ENCODE data around the gene TBCD. TPM values are rescaled to one million over a fixed set of nuclear protein-coding genes. Genes with fewer than 3 reads are reported as not detected.
"Not testable (repeated sequence)": the region's sequence is repeated elsewhere in the genome, so short reads cannot be mapped to it uniquely, and the experiment has no call there.

TBCD gene
- total RNA-seq, 1 donor = 39.5 TPM

DNA sequence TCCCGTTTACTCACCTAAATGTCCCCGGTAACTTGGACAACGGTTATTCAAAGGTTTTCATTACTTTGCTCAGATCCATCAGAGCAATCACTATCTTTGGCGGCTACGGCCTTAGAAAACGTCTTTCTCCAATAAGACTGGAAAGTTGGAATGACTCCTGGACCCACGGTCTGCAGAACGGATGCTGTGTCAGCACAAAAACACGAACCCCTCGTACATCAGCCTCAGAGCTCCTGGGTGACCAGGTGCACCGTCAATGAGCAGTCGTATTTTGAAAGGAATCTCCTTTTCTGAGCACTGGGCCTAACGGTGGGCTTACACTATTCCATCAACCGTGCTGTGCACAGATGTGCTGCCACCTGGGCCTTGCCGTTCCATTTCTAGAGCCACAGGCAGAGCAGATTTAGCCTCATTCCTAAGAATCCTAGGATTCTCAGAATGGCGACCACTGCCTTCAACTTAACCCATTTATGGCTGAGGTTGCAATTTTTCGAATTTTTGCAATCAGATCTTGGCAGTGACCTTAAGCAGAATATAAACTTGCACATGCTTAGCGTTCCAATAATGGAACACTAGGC, 198.7 kb downstream of the TBCD start:
- TF ChIP-seq, protein P1, sequence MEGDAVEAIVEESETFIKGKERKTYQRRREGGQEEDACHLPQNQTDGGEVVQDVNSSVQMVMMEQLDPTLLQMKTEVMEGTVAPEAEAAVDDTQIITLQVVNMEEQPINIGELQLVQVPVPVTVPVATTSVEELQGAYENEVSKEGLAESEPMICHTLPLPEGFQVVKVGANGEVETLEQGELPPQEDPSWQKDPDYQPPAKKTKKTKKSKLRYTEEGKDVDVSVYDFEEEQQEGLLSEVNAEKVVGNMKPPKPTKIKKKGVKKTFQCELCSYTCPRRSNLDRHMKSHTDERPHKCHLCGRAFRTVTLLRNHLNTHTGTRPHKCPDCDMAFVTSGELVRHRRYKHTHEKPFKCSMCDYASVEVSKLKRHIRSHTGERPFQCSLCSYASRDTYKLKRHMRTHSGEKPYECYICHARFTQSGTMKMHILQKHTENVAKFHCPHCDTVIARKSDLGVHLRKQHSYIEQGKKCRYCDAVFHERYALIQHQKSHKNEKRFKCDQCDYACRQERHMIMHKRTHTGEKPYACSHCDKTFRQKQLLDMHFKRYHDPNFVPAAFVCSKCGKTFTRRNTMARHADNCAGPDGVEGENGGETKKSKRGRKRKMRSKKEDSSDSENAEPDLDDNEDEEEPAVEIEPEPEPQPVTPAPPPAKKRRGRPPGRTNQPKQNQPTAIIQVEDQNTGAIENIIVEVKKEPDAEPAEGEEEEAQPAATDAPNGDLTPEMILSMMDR (IDR thresholded peaks at IDR 0.05; ENCODE audit: insufficient read depth, low read length) = no peak
- no peak overlapping the region for H3K4me3 ChIP-seq (ENCODE audit: low read depth, low read length)
- DNase-seq (ENCODE audit: low read depth) = no peak

DNA sequence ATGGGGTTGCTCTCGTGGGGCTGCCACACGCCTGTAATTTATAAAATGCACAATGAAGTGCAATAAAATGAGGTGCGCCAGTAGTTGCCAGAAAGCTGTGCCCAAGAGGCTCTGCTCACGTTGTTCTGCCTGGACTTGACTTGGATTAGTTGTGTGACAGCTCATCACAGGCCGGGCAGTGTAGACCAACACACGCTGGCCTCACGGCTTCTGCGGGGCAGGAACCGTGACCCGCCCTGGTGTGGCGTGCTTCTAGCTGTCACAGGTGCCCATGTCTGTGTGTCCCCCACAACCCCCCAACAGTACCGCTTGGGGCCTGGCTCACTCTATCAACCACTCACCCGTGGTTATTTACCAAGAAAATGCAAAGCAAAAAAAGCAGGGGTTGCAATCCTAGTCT, 200.2 kb downstream of the TBCD start:
- H3K4me3 ChIP-seq (ENCODE audit: low read depth, low read length) = no peak overlapping the region
- TF ChIP-seq, protein P1 (IDR thresholded peaks at IDR 0.05; ENCODE audit: insufficient read depth, low read length) = no peak
- no peak for DNase-seq (ENCODE audit: low read depth)

GRCh38 chr17:82955106-82955505, 203.2 kb downstream of the TBCD start:
- H3K4me3 ChIP-seq (ENCODE audit: low read depth, low read length); DNase-seq (ENCODE audit: low read depth): not testable (repeated sequence)

- not testable (repeated sequence) for H3K4me3 ChIP-seq (ENCODE audit: low read depth, low read length); DNase-seq (ENCODE audit: low read depth)
Observed at GRCh38 chr17:82955627-82956026, 203.8 kb downstream of the TBCD start.

- TF ChIP-seq, protein P1 (IDR thresholded peaks at IDR 0.05; ENCODE audit: insufficient read depth, low read length) = no peak
- no peak for DNase-seq (ENCODE audit: low read depth)
- no peak overlapping the region for H3K4me3 ChIP-seq (ENCODE audit: low read depth, low read length)
Observed at GRCh38 chr17:82956146-82956725, 204.4 kb downstream of the TBCD start.

GRCh38 chr17:82956726-82957468, 205.0 kb downstream of the TBCD start:
- DNase-seq (ENCODE audit: low read depth) = no peak
- TF ChIP-seq, protein P1 (IDR thresholded peaks at IDR 0.05; ENCODE audit: insufficient read depth, low read length) = no peak
- H3K4me3 ChIP-seq (ENCODE audit: low read depth, low read length) = no peak overlapping the region

- no peak overlapping the region for H3K4me3 ChIP-seq (ENCODE audit: low read depth, low read length)
- no peak for DNase-seq (ENCODE audit: low read depth)
- TF ChIP-seq, protein P1 (IDR thresholded peaks at IDR 0.05; ENCODE audit: insufficient read depth, low read length) = no peak
Observed at GRCh38 chr17:82957469-82957795, 205.6 kb downstream of the TBCD start.
